Measurements from ENCODE around the gene AGAP1. TPM values are rescaled to one million over a fixed set of nuclear protein-coding genes. Genes with fewer than 3 reads are reported as not detected.

Gene AGAP1
- total RNA-seq, 2 experiments from 2014 or later = 1.8 to 2.0 TPM

DNA sequence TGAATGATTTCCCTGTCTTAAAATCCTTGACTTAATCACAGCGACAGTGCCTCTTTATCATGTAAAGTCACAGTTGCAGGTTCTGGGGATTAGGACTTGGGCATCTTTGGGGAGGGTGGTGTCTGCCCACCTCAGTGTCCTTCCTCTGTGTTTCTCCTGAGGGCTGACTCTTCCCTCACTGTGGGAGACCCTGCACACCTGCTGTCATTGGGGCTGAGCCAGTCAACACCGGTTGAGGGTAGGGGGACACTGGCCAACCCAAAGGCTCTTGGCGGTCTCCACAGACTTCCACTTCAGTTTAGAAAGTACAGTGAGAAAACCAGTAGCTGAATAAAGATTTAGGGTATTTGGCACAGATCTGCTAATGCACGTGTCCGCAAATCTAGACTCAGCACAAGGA is 36.9 kb downstream of the AGAP1 start:
- ChIA-PET CTCF (no interaction called here), POLR2A (no interaction called here)
- Mint-ChIP-seq H3K27me3 (peaks cover 3% of the 10 kb centered on the region), H3K4me3 (no peak overlapping the region), H3K36me3 (no peaks in the 10 kb centered on the region), H3K27ac (no peak overlapping the region), H3K4me1 (ENCODE audit: low read depth) (no peaks in the 10 kb centered on the region), H3K9me3 (no peaks in the 10 kb centered on the region)
- DNase-seq = no peak
- intact Hi-C loops (cut with micrococcal nuclease) = no loop called here

DNA sequence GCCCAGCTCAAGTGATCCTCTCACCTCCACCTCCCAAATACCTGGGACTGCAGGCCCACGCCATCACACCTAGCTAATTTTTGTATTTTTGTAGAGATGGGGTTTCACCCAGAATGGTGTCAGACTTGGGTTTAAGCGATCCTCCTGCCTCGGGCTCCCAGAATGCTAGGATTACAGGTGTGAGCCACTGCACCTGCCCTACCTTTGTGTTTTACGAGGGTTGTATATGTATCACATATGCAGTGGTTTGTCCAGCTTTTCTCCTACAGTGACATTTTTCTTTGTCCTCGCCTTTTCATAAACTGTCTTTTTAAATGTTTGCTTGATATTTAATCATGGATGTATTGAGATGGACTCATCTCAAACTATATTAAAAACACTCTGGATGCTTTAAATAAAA is 38.5 kb downstream of the AGAP1 start:
- intact Hi-C loops (cut with micrococcal nuclease) = no loop called here
- POLR2A ChIA-PET = no interaction called here
- Mint-ChIP-seq H3K27me3 (peaks cover 10% of the 10 kb centered on the region), H3K36me3 (no peaks in the 10 kb centered on the region), H3K9me3 (no peaks in the 10 kb centered on the region), H3K27ac (no peak overlapping the region), H3K4me1 (ENCODE audit: low read depth) (no peaks in the 10 kb centered on the region), H3K4me3 (no peak overlapping the region)
- CTCF ChIA-PET = no interaction called here
- no peak for DNase-seq

DNA sequence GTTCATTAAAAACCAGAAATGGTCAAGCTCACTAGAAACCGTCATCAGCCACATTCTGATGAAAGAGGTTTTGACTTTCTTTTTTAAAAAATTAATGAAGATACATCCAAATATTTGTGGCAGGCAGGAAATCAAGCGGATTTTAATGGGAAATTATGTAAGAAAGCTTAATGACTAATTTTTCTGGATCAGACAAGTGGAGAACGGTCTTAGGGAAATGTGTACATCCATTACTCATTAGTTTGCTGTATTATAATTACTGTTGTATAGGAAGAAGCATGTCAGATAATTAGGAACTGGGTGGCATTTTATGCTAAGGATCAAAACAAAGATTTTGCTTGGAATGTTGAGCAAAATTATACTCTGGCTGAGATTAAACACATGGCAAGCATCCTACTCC is 39.4 kb downstream of the AGAP1 start:
- Mint-ChIP-seq H3K27me3 (peaks cover 10% of the 10 kb centered on the region), H3K4me1 (ENCODE audit: low read depth) (no peaks in the 10 kb centered on the region), H3K9me3 (no peaks in the 10 kb centered on the region), H3K27ac (no peak overlapping the region), H3K4me3 (no peak overlapping the region), H3K36me3 (no peaks in the 10 kb centered on the region)
- ChIA-PET POLR2A (no interaction called here), CTCF (no interaction called here)
- no peak for DNase-seq
- intact Hi-C loops (cut with micrococcal nuclease) = no loop called here

DNA sequence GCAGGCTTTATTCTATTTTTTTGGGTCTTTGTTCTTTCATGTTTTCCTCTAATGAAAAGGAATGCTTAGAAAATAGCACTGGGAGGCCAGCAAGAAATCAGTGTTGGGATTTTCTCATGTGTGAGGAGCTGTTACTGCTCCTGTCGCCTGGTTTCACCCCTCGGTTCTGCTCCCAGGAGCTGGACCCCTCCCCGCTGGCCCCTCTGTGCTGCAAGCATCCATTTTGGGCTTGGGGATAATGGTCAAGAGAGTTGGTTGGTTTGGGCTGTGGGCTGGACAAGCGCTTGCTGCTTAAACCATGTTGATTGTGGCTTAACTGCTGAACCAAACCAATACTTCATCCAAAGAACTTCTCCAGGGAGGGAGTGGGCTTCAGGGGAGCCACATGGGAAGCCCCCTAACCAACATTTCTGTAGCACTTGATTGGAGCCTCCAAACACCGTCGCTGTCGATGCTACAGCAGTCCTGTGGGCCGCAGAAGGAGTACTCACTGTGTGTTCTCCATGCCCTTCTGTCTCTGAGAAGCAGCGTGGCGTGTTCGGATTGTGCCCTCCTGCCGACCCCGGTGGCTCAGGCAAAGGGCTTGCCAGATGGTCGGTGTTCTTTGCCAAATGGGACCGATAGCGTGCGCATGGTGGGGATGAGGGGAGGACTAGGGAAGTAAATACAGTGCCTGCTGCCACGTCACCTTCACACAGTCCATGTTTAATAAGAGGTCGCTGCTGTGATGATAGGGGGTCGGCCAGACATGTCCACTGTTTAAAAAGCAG is 40.0 kb downstream of the AGAP1 start:
- ChIA-PET CTCF (no interaction called here), POLR2A (no interaction called here)
- Mint-ChIP-seq H3K27me3 (peaks cover 10% of the 10 kb centered on the region), H3K27ac (no peak overlapping the region), H3K4me1 (ENCODE audit: low read depth) (no peaks in the 10 kb centered on the region), H3K36me3 (no peaks in the 10 kb centered on the region), H3K9me3 (no peaks in the 10 kb centered on the region), H3K4me3 (no peak overlapping the region)
- intact Hi-C loops (cut with micrococcal nuclease) = no loop called here
- DNase-seq = no peak

GRCh38 chr2:235534678-235535422 is 41.0 kb downstream of the AGAP1 start:
- CTCF ChIA-PET = no interaction called here
- intact Hi-C loops (cut with micrococcal nuclease) = no loop called here
- Mint-ChIP-seq H3K27ac (no peak overlapping the region), H3K9me3 (no peaks in the 10 kb centered on the region), H3K4me1 (ENCODE audit: low read depth) (no peaks in the 10 kb centered on the region), H3K36me3 (no peaks in the 10 kb centered on the region), H3K4me3 (no peak overlapping the region), H3K27me3 (peaks cover 10% of the 10 kb centered on the region)
- POLR2A ChIA-PET = no interaction called here
- DNase-seq = no peak

GRCh38 chr2:235535423-235536130 is 41.7 kb downstream of the AGAP1 start:
- Mint-ChIP-seq H3K4me1 (ENCODE audit: low read depth) (no peaks in the 10 kb centered on the region), H3K27me3 (peaks cover 10% of the 10 kb centered on the region), H3K9me3 (no peaks in the 10 kb centered on the region), H3K36me3 (no peaks in the 10 kb centered on the region), H3K27ac (no peak overlapping the region), H3K4me3 (no peak overlapping the region)
- intact Hi-C loops (cut with micrococcal nuclease) = no loop called here
- CTCF ChIA-PET = no interaction called here
- no peak for DNase-seq
- POLR2A ChIA-PET = no interaction called here

DNA sequence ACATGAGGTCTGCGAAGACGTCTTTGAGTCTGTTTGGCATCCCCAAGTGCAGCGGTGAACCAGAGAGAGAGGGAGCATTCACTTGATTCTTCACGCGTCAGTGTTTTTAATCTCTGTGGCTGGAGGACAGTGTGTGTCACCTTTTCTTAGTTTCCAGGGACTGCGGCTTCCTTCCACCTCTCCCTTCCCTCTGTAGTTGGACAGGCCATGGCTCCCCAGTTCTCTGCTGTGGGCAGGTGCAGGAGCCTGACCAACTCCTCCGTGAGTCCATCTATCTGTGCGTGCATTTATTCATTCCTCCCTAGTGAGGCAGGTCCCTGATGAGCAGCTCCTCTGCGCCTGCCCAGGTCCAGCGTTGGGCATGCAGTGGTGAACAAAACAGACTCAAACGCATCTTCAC is 42.9 kb downstream of the AGAP1 start:
- ChIA-PET POLR2A (no interaction called here), CTCF (no interaction called here)
- H3K9me3 Mint-ChIP-seq = no peaks in the 10 kb centered on the region
- no peaks in the 10 kb centered on the region for H3K4me1 Mint-ChIP-seq (ENCODE audit: low read depth)
- no peaks in the 10 kb centered on the region for H3K36me3 Mint-ChIP-seq
- DNase-seq = no peak
- H3K4me3 Mint-ChIP-seq = no peak overlapping the region
- intact Hi-C loops (cut with micrococcal nuclease) = no loop called here
- H3K27me3 Mint-ChIP-seq = peaks cover 11% of the 10 kb centered on the region
- H3K27ac Mint-ChIP-seq = no peak overlapping the region

GRCh38 chr2:235537186-235537585 is 43.3 kb downstream of the AGAP1 start:
- H3K27me3 Mint-ChIP-seq = peaks cover 14% of the 10 kb centered on the region
- intact Hi-C loops (cut with micrococcal nuclease) = no loop called here
- no peak for DNase-seq
- ChIA-PET CTCF (no interaction called here), POLR2A (no interaction called here)
- no peaks in the 10 kb centered on the region for H3K9me3 Mint-ChIP-seq
- H3K4me1 Mint-ChIP-seq (ENCODE audit: low read depth) = no peaks in the 10 kb centered on the region
- no peak overlapping the region for H3K4me3 Mint-ChIP-seq
- H3K36me3 Mint-ChIP-seq = no peaks in the 10 kb centered on the region
- H3K27ac Mint-ChIP-seq = no peak overlapping the region

DNA sequence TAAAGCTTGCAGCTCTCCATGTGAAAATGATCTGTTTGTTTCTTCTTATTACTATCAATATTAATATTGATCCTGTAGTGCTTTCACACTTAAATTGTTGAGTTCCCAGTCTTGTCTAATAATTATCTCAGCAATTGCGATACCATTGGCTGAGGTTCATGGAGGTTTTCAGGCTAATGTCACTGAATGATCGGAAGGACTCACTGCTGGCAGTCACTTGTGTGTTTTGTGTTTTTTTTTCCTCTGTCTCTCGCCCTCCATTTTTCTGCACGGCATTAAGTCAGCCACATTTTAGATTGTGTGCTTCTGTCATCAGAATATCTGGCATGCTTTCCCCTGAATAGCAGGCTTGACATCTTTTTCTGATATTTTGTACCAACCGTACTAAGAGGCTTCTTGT is 43.7 kb downstream of the AGAP1 start:
- CTCF ChIA-PET = no interaction called here
- H3K27ac Mint-ChIP-seq = no peak overlapping the region
- peaks cover 14% of the 10 kb centered on the region for H3K27me3 Mint-ChIP-seq

DNA sequence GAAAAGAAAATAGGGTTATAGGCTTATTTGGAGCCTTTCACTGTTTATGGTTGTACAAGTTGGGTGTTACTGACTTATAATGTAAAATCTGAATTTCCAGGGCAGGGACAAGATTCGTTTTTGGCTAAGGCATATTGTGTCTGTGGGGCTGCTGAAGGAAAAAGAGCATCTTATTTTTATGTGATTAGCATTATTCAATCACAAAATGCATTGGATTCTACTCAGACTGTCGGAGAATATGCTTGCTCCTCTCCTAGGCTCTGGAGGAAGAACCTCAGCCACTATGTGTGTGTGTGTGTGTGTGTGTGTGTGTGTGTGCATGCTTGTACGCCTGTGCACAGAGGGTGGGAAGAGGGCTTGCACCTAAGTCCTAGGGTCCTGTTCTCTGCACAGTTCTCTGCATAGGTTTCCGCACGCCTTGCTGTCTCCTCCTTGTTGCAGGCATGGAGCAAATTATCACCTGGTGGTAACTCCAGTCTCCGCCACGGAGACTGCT is 44.3 kb downstream of the AGAP1 start:
- intact Hi-C loops (cut with micrococcal nuclease) = no loop called here
- CTCF ChIA-PET = no interaction called here
- H3K4me3 Mint-ChIP-seq = no peak overlapping the region
- no peak overlapping the region for H3K27ac Mint-ChIP-seq
- no peak for DNase-seq
- POLR2A ChIA-PET = no interaction called here
- no peaks in the 10 kb centered on the region for H3K4me1 Mint-ChIP-seq (ENCODE audit: low read depth)
- H3K36me3 Mint-ChIP-seq = no peaks in the 10 kb centered on the region
- peaks cover 13% of the 10 kb centered on the region for H3K27me3 Mint-ChIP-seq
- no peaks in the 10 kb centered on the region for H3K9me3 Mint-ChIP-seq

More for the DNA sequence above, 43.7 kb downstream of the AGAP1 start:
- no peak for DNase-seq
- no peaks in the 10 kb centered on the region for H3K4me1 Mint-ChIP-seq (ENCODE audit: low read depth)
- no peak overlapping the region for H3K4me3 Mint-ChIP-seq
- intact Hi-C loops (cut with micrococcal nuclease) = no loop called here
- H3K9me3 Mint-ChIP-seq = no peaks in the 10 kb centered on the region
- POLR2A ChIA-PET = no interaction called here
- no peaks in the 10 kb centered on the region for H3K36me3 Mint-ChIP-seq

DNA sequence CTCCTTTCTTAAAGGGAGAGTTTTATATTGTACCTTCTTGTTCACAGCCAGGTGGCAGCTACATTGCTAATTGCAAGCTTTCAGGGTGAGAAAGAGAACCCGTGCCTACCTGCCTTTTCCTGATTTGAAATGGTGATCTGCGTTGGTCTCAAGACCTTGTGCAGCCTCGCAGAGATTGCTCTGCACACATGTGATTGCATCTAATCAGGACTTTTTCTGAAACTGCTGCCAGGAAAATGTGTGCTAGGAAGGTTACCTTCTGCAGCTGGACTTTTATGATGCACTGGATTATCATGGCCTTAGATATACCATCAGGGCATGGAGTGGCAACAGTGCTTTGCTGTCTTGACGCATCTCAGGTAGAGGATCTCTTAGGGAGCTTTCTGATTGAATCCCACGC is 45.1 kb downstream of the AGAP1 start:
- Mint-ChIP-seq H3K27ac (no peak overlapping the region), H3K4me3 (no peak overlapping the region), H3K4me1 (ENCODE audit: low read depth) (no peaks in the 10 kb centered on the region), H3K9me3 (no peaks in the 10 kb centered on the region), H3K27me3 (peaks cover 11% of the 10 kb centered on the region), H3K36me3 (no peaks in the 10 kb centered on the region)
- intact Hi-C loops (cut with micrococcal nuclease) = no loop called here
- CTCF ChIA-PET = no interaction called here
- DNase-seq = no peak
- POLR2A ChIA-PET = no interaction called here

DNA sequence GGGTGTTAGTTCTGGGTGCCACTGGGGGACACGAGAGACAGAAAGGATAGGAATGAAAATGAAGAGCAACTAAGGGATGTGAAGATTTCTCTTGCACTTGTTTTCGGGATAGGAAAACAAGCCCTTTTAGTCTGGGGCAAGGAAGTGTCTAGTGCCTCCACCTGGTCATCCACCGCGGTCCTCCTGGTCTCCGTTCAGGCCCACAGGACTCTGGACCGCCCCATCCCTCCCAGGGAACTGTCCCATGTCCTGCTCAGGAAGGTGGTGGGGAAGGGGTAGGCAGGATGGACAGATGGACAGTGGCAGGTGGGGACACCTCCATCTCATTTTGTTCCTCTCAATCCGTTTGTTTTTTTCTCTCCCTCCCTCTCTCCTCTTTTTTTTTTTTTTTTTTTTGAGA is 45.9 kb downstream of the AGAP1 start:
- CTCF ChIA-PET = no interaction called here
- POLR2A ChIA-PET = no interaction called here
- intact Hi-C loops (cut with micrococcal nuclease) = no loop called here
- DNase-seq = no peak
- peaks cover 11% of the 10 kb centered on the region for H3K27me3 Mint-ChIP-seq
- H3K9me3 Mint-ChIP-seq = no peaks in the 10 kb centered on the region
- no peaks in the 10 kb centered on the region for H3K36me3 Mint-ChIP-seq
- no peak overlapping the region for H3K4me3 Mint-ChIP-seq
- no peaks in the 10 kb centered on the region for H3K4me1 Mint-ChIP-seq (ENCODE audit: low read depth)
- H3K27ac Mint-ChIP-seq = no peak overlapping the region

DNA sequence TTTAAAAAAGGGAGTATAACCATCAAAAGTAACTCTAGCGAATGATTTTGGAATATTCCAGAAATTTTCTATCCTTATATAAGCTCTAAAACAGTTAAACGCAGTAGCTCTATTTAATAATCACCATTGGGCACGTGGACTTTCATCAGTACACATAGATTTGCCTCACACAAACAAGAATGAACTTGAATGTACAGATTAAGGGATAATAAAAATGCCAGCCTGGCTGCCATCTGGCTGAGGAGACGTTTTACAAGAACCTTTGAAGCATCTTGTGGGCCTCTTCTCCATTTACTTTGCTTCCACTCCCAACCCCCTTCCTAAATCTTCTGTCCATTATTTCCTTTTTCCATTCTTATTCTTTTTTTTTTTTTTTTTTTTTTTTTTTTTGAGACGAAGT is 47.2 kb downstream of the AGAP1 start:
- POLR2A ChIA-PET = no interaction called here
- no peaks in the 10 kb centered on the region for H3K36me3 Mint-ChIP-seq
- H3K4me3 Mint-ChIP-seq = no peak overlapping the region
- peaks cover 12% of the 10 kb centered on the region for H3K27me3 Mint-ChIP-seq
- DNase-seq = no peak
- no peaks in the 10 kb centered on the region for H3K4me1 Mint-ChIP-seq (ENCODE audit: low read depth)
- no peaks in the 10 kb centered on the region for H3K9me3 Mint-ChIP-seq
- no peak overlapping the region for H3K27ac Mint-ChIP-seq
- intact Hi-C loops (cut with micrococcal nuclease) = no loop called here
- CTCF ChIA-PET = no interaction called here
